ENCODE data around the gene YIPF6.
"Not testable (repeated sequence)": the region's sequence is repeated elsewhere in the genome, so short reads cannot be mapped to it uniquely, and the experiment has no call there.

The YIPF6 gene

GRCh38 chrX:68498508-68499379 lies at the start of gene YIPF6:
TSS of gene YIPF6 (plus strand) at chrX:68499051. CDS start at chrX:68499067, 16 bp downstream.
- DNase-seq, result peak; percentile 76

- DNase-seq, result no peak
Observed at GRCh38 chrX:68451720-68452119, 47.1 kb upstream of the YIPF6 start.

- DNase-seq, result no peak
Observed at GRCh38 chrX:68454476-68455150, 44.2 kb upstream of the YIPF6 start.

GRCh38 chrX:68455151-68455510 lies 43.7 kb upstream of the YIPF6 start:
- no peak for DNase-seq

GRCh38 chrX:68461093-68461492 lies 37.8 kb upstream of the YIPF6 start:
- DNase-seq, result no peak

- DNase-seq, result peak; percentile 9
Observed at GRCh38 chrX:68461576-68461975, 37.3 kb upstream of the YIPF6 start.

- DNase-seq, result peak; percentile 61
Observed at GRCh38 chrX:68462197-68462596, 36.7 kb upstream of the YIPF6 start.

GRCh38 chrX:68462653-68463052 lies 36.2 kb upstream of the YIPF6 start:
- DNase-seq, result peak; percentile 61

GRCh38 chrX:68463880-68464279 lies 35.0 kb upstream of the YIPF6 start:
- DNase-seq, result no peak

- no peak for DNase-seq
Observed at GRCh38 chrX:68464796-68465195, 34.1 kb upstream of the YIPF6 start.

GRCh38 chrX:68480969-68481368 lies 17.9 kb upstream of the YIPF6 start:
- no peak for DNase-seq

GRCh38 chrX:68486198-68486597 lies 12.7 kb upstream of the YIPF6 start:
- DNase-seq, result not testable (repeated sequence)

GRCh38 chrX:68487254-68487653 lies 11.6 kb upstream of the YIPF6 start:
- no peak for DNase-seq

GRCh38 chrX:68487924-68488323 lies 10.9 kb upstream of the YIPF6 start:
- no peak for DNase-seq

- DNase-seq, result no peak
Observed at GRCh38 chrX:68488657-68489056, 10.2 kb upstream of the YIPF6 start.

- peak; percentile 14 for DNase-seq
Observed at GRCh38 chrX:68490644-68491043, 8.2 kb upstream of the YIPF6 start.

GRCh38 chrX:68492583-68492982 lies 6.3 kb upstream of the YIPF6 start:
- no peak for DNase-seq

- not testable (repeated sequence) for DNase-seq
Observed at GRCh38 chrX:68493776-68494175, 5.1 kb upstream of the YIPF6 start.

GRCh38 chrX:68498044-68498507 lies 775 bp upstream of the YIPF6 start:
- DNase-seq, result peak; percentile 61

- no peak for DNase-seq
Observed at GRCh38 chrX:68499543-68500504, 973 bp downstream of the YIPF6 start.

GRCh38 chrX:68503836-68504636 lies 5.2 kb downstream of the YIPF6 start:
- peak; percentile 51 for DNase-seq

- no peak for DNase-seq
Observed at GRCh38 chrX:68506649-68507048, 7.8 kb downstream of the YIPF6 start.
